Measurements from ENCODE around the gene ZNF432. TPM values are rescaled to one million over a fixed set of nuclear protein-coding genes. Genes with fewer than 3 reads are reported as not detected.
"Not testable (repeated sequence)": the region's sequence is repeated elsewhere in the genome, so short reads cannot be mapped to it uniquely, and the experiment has no call there.

ZNF432 gene
- total RNA-seq, 1 donor from 2014 or later, result 7.8 TPM

DNA sequence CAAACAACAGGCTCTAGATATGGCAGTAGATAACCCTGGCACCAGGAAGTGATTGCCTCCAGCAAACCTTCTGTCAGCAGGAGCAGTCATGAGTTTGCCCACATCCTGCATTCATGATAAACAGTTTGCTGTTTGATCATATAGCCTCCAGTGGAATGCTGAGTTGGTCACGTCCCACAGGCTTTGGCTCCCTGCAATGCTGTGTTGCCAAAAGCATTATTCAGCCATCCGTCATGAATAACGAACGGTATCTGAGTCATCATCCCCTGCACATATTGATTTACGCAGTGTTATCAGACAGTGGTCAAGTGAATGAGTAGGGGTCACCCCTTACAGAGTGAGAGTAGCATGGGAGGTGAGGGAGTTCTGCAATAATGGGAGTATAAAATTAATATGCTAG lies 21.9 kb upstream of the ZNF432 start:
- peaks cover 97% of the 10 kb centered on the region for H3K9me3 ChIP-seq (replicated peaks)
- H3K4me3 ChIP-seq, result no peak overlapping the region
- H3K27ac ChIP-seq (replicated peaks), result no peak overlapping the region
- intact Hi-C loops (cut with micrococcal nuclease), result no loop called here
- no peaks in the 10 kb centered on the region for H3K4me1 ChIP-seq
- DNase-seq, result no peak
- TF ChIP-seq CTCF (IDR thresholded peaks at IDR 0.05; ENCODE audit: borderline replicate concordance), result no peak
- no peaks in the 10 kb centered on the region for H3K27me3 ChIP-seq (ENCODE audit: low read depth)
- H3K36me3 ChIP-seq, result peaks cover 100% of the 10 kb centered on the region

GRCh38 chr19:52069653-52070052 lies 21.0 kb upstream of the ZNF432 start:
- no peak overlapping the region for H3K27ac ChIP-seq (replicated peaks)
- H3K9me3 ChIP-seq (replicated peaks), result peaks cover 100% of the 10 kb centered on the region
- DNase-seq, result no peak
- intact Hi-C loops (cut with micrococcal nuclease), result no loop called here
- H3K36me3 ChIP-seq, result peaks cover 100% of the 10 kb centered on the region
- no peaks in the 10 kb centered on the region for H3K27me3 ChIP-seq (ENCODE audit: low read depth)
- no peaks in the 10 kb centered on the region for H3K4me1 ChIP-seq
- no peak for TF ChIP-seq CTCF (IDR thresholded peaks at IDR 0.05; ENCODE audit: borderline replicate concordance)
- H3K4me3 ChIP-seq, result no peak overlapping the region

DNA sequence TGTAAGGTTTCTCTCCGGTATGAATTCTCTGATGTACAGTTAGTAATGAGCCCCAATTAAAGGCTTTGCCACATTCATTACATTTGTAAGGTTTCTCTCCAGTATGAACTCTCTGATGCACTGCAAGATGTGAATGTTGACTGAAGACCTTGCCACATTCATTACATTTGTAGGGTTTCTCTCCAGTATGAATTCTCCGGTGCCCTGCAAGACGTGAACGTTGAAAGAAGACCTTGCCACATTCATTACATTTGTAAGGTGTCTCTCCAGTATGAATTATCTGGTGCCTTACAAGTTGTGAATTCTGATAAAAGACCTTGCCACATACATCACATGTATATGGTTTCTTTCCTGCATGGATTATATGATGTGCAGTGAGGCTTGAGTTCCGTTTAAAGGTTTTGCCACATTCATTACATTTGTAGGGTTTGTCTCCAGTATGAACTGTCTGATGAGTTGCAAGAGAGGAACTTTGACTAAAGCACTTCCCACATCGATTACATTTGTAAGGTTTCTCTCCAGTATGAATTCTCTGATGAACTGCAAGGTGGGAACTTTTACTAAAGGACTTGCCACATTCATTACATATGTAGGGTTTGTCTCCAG lies 17.7 kb upstream of the ZNF432 start:
- H3K36me3 ChIP-seq, result peaks cover 100% of the 10 kb centered on the region
- no peaks in the 10 kb centered on the region for H3K4me1 ChIP-seq
- H3K27ac ChIP-seq (replicated peaks), result no peak overlapping the region
- no peak overlapping the region for H3K4me3 ChIP-seq
- intact Hi-C loops (cut with micrococcal nuclease), result no loop called here
- H3K9me3 ChIP-seq (replicated peaks), result peaks cover 100% of the 10 kb centered on the region
- H3K27me3 ChIP-seq (ENCODE audit: low read depth), result no peaks in the 10 kb centered on the region
- TF ChIP-seq CTCF (IDR thresholded peaks at IDR 0.05; ENCODE audit: borderline replicate concordance), result no peak
- no peak for DNase-seq

DNA sequence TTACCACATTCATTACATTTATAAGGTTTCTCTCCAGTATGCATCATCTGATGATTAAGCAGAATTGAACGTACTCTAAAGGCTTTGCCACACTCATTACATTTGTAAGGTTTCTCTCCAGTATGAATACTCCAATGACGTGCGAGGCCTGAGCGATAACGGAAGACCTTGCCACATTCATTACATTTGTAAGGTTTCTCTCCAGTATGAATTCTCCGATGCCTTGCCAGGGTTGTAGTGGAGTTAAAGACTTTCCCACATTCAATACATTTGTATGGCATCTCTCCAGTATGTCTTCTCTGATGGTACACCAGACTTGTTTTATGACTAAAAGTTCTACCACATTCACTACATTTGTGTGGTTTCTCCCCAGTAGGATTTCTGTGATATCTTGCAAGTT lies 16.8 kb upstream of the ZNF432 start:
- Histone ChIP-seq H3K9me3 (replicated peaks) (peaks cover 100% of the 10 kb centered on the region), H3K27me3 (ENCODE audit: low read depth) (no peaks in the 10 kb centered on the region), H3K27ac (replicated peaks) (no peak overlapping the region), H3K4me3 (no peak overlapping the region), H3K36me3 (peaks cover 96% of the 10 kb centered on the region), H3K4me1 (no peaks in the 10 kb centered on the region)
- DNase-seq, result no peak
- intact Hi-C loops (cut with micrococcal nuclease), result no loop called here
- TF ChIP-seq CTCF (IDR thresholded peaks at IDR 0.05; ENCODE audit: borderline replicate concordance), result no peak

DNA sequence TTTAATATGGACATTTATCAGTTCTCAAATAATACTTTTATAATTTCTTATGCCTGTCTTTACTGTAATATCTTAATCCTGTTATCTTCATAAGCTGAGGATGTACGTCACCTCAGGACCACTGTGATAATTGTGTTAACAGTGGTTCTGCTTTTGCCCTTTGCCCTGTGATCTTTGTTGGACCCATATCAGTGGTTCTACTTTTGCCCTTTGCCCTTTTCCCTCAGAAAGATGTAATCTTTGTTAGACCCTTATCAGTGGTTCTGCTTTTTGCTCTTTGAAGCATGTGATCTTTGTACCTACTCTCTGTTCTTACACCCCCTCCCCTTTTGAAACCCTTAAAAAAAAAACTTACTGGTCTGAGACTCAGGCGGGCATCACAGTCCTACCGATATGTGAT lies 7.8 kb upstream of the ZNF432 start:
- H3K27ac ChIP-seq (replicated peaks); intact Hi-C loops (cut with micrococcal nuclease); H3K27me3 ChIP-seq (ENCODE audit: low read depth); H3K4me1 ChIP-seq; H3K4me3 ChIP-seq; DNase-seq: not testable (repeated sequence)
- H3K9me3 ChIP-seq (replicated peaks), result peaks cover 98% of the 10 kb centered on the region
- H3K36me3 ChIP-seq, result peaks cover 47% of the 10 kb centered on the region

DNA sequence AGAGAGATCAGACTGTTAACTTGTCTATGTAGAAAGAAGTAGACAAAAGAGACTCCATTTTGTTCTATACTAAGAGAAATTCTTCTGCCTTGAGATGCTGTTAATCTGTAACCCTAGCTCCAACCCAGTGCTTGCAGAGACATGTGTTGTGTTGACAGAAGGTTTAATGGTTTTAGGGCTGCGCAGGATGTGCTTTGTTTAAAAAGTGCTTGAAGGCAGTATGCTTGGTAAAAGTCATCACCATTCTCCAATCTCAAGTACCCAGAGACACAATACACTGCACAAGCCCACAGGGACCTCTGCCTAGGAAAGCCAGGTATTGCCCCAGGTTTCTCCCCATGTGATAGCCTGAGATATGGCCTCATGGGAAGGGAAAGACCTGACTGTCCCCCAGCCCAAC lies 3.1 kb upstream of the ZNF432 start:
- intact Hi-C loops (cut with micrococcal nuclease); H3K27ac ChIP-seq (replicated peaks); H3K4me3 ChIP-seq; DNase-seq; H3K27me3 ChIP-seq (ENCODE audit: low read depth): not testable (repeated sequence)
- peaks cover 25% of the 10 kb centered on the region for H3K36me3 ChIP-seq
- peaks cover 20% of the 10 kb centered on the region for H3K4me1 ChIP-seq
- peaks cover 52% of the 10 kb centered on the region for H3K9me3 ChIP-seq (replicated peaks)
